GM21576 (cell line): ENCODE measurements around the gene HOXA5.

Source experiments
- ATAC-seq: cut with Tn5 transposase; IDR thresholded peaks from one replicate; pipeline ENCODE4 v1.9.1; 2021; ENCODE audit warnings: mild to moderate bottlenecking, moderate library complexity; ENCODE audit not compliant: unreplicated experiment

The HOXA5 gene

DNA sequence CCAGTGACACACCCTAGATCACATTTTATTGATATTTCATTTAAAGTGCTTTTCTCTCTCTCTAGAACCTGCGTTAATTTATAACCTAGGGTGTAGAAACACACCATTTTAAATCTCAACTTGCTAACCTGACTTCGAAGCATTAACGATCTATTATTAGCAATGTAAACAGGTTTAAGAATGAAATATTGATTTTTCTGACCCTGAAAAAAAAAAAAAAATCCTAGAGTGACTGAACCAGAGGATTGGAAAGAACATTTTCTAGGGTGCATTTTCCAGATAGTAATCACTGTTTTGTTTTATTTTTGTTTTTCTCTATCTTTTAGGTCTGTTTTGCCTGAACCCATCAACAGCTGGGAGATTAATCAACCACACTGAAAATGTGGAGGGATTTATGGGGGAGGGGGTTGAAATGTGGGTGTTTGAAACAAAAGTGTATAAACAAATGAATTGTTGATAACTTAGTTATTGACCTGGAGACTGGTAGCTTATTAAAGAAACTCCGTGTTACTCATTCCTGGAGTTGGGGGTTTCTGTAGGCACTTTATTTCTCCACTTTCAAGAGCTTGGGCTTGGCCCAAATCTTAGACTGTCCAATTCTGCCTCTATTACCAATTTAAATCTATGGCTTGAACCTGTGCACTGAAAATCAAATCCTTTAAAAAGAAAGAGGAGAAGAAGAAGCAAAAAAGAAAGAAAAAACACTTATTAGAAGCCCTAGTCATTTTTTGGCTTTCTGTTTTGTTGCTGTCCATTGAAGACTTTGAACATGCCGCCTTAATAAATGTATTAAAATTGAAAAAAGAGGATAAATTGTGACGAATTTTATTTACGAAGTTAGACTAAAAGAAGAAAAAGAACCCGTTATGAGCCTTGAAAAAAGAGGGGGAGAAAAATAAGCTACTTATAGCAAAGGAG lies 43.8 kb downstream of the HOXA5 start:
- no peak for ATAC-seq

DNA sequence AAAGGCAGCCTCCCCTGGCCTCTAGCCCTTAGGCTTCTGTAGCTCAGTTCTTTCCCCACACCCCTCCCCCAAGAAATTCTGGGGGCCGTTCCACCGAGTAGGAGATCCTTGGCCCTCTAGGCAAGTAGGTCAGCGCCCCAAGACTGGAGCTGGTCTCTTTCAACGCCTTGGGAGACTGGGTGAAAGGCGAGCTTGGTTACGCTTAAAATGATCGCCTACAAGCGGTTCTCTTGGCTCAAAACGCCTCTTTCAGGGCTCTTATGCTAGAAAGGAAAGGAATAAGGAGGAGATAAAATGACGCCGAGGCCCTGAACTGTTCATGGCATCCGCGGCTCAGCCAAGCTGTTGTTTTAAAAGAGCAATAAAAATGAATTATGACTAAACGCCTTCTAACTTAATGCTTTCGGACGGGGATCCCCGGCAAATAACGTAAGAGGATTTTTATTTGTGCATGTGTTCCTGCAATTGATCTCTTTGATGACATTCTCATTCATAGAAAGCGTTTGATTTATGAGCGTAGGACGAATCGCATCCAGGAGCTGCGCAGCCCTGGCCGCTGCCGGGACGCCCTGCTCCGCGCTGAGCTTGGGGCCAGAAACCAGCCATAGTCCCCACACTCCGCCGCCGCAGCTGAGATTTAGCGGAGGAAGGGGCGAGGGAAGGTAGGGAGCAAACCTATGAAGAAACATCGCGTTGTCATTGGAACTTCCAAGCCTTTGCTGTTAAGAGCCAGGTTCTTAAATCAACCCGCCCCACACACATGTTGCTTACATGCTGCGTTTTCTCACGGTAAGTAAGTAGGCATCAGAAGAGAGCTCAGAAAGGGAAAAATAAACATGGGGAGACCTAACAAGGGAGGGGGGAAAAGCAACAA lies 44.7 kb downstream of the HOXA5 start:
- ATAC-seq = no peak

DNA sequence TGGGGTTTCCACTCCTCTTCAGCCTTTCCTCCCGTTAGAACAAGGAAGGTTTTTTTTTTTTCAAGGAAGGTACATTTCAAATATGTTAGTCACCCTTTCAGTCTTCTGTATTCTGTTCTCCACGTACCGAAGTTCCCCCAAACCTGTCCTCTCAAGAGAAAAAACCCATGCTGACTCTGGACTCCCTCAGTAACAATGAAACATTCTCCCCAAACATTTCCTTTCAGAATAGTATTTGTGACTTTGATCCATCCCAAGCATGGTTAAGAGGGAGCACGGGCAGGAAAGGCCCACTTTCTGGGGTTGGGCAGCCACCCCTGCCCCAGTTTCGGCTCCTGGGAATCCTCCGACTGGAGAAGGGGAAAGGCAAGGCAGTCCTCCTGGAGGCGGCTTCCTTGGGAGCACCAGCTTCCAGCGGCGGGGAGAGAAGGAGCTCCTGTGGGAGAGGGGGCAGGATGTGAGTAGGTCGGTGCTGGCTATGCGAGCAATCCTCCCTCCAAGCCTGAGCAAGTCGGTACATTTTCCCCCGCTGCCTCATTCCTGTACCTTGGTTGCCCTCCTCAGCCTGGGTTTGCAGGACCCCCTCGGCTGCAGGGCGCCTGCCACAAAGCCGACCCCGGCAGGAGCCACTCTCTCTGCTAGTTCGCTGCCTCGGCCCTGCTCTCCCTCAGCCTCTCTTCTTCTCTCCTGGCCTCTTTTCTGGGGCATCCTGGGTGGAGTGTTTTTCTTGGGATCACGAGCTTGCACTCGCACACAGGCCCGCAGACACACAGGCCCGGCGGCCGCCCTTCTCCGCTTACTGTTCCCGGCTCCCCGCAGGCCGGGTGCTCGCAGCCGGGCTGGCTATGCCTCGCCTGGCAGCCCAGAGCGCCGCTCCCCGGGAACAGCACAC lies 45.5 kb downstream of the HOXA5 start:
- no peak for ATAC-seq

DNA sequence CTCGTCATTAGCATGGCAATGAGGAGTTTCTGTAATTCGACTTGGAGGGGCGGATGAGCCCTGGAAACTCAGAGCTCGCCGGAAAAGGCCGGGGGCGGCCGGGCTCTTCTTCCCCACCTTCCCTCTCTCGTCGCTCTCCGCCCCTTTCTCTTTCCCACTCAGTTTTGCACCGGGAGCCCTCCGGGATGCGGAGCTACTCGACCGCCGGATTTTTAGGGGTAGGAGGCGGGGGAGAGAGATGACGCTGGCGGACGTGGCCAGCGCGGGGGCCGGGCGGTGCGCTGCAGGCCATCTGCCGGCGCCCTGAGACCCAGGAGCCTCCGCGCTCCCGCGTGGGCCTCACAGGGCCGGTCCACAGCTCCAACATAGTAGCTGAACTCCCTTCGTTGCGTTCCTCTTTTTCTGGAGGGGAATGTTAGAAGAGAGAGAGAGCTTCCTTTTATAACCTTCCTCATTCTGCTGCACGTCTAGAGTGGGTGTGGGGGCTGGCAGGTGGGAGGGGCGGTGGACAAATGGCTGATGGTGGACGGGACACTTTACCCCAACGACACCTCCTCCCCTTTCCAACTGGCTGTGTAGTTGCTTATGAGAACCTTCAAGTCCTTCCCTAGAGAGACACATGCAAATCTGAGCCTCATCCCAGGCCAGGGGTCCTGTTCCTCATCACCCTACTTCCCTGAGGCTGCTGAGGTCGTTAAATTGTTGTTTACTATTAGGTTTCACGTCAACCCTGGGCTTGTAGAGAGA lies 46.5 kb downstream of the HOXA5 start:
- no peak for ATAC-seq

DNA sequence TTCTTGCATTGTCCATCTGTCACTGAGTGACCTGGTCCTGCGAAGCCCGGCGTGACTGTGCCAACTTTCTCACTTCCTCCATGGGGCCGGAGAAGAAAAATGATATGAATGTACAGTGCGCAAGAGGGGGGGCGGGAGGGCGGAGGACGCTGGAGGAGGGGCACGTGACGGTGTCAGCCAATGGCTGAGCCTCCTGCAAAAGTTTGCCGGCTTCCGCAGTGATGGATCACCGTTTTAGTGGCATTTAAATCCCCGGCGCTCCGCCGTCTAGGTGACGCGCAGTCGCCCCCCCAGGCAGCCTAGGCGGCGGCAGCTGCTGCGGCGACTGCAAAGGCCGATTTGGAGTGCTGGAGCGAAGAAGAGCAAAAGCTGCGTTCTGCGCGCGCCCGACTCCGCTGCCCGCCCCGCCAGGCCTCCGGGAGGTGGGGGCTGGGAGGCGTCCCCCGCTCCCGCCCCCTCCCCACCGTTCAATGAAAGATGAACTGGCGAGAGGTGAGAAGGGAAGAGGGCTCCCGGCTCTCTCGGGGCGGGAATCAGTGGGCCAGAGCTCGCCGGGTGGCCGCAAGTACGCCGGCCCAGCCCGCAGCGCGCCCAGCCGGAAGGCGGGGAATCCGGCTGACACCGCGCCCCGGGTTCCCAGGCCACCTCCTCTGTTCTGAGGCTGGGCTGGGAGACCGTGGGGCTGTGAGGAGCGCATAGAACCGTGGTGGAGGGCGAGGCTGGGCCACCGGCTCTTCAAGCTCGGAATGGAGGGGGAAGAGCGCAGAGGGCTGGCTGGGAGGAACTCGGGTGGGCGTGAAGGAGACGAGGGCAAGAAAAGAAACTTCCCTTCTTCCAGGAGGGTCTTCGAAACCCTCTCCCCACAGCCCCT lies 47.3 kb downstream of the HOXA5 start, which contains the start of gene HOXA1:
TSS of gene HOXA1 (minus strand) at position 104 of the 871 bp plus-strand sequence. CDS start at position 16, 88 bp downstream.
- peak; percentile 81 for ATAC-seq

DNA sequence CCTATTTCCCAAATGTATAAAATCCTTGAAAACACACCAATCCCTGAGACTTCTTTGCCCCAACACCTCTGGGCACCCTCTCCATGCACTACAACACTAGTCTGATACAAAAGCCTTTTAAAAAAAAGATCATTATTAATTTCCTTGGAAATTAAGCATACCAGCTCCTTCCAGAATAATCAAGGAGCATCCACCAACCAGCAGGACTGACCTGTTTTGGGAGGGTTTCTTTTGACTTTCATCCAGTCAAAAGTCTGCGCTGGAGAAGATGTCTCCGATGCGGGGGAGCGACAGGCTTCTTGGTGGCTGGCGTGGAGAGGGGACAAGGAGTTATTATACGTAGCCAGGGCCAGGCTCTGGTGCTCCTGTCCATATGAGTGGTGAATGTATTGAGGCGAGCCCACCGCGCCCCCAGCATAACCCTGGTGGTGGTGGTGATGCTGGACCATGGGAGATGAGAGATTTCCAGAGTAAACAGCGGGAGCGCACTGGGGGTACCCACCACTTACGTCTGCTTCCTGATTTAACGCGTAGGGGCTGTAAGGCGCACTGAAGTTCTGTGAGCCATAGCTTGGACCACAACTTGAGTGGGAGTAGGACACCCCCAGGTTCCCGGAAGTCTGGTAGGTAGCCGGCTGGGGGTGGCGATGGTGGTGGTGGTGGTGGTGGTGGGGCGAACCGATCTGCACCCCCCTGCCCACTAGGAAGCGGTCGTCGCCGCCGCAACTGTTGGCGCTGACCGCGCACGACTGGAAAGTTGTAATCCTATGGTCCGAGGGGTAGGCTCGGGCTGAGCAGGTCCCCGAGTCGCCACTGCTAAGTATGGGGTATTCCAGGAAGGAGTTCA lies 48.2 kb downstream of the HOXA5 start:
- peak; percentile 12 for ATAC-seq

DNA sequence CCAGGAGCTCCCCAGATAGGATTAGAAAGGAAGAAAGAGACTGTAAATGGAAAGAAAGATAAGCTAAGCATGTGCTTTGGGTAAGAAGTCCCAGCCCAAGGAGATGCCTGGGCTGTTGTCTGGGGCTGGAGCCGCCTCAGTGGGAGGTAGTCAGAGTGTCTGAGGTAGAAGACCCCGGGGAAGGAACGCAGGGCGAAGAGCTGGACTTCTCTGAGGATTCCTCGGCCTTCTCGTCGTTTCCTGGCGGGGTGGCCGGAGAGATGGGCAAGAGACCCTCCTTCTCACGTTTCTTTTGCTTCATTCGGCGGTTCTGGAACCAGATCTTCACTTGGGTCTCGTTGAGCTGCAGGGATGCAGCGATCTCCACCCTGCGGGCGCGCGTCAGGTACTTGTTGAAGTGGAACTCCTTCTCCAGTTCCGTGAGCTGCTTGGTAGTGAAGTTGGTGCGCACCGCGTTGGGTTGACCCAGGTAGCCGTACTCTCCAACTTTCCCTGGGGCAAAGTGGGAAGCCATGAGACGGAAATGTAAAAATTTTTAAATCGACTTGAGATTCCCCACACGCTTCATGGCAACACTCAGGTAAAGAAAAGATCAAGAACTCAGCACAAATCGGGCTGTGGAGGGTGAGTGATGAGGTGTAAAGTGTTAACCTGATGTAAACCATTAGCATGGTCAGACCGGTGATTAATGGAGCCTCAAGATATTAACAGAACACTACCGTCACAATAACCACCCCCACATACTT lies 49.0 kb downstream of the HOXA5 start:
- ATAC-seq = no peak

DNA sequence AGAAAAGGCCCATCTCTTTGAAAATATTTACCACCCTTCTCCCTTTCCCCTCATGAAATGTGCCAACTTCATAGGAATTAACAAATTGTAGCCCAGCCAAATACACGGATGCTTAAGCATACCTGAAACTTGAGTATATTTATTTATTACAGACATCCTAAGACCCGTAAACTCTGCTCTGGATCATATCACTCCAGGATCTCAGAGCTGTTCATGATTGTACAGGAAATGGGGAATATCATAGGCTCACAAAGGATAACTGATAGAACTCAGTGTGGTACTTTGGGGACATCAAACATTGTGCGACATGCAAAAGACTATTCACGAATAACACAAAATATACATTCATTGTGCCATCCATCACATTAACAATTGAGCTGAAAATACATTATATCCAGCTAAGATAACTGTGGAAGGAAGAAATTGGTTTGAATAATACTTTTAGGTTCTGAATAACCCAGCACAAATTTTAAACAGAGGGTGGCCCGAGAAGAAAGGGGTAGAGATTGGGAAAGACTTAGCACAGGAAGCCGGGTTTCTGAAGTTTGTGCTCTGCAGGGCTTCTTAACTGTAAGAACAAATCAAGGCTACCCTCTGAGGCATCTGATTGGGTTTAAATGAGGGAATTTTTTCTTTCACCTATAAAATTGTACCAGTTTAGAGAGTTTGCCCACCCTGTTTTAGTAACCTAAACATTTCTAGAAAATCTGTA lies 50.1 kb downstream of the HOXA5 start:
- no peak for ATAC-seq

DNA sequence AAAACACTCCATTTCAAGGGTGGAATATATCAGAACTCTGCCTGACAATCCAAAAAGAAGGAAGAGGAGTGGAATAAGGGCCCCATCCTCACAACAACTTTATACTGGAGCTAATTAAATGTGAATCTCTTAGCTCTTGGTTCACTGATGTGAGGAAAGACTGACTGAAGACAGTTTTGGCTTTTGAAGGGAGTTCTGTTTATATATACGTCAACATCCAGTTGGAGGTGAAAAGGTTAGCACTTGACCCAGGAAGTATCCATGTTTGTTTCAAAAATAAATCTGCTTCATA lies 50.7 kb downstream of the HOXA5 start:
- ATAC-seq = no peak

DNA sequence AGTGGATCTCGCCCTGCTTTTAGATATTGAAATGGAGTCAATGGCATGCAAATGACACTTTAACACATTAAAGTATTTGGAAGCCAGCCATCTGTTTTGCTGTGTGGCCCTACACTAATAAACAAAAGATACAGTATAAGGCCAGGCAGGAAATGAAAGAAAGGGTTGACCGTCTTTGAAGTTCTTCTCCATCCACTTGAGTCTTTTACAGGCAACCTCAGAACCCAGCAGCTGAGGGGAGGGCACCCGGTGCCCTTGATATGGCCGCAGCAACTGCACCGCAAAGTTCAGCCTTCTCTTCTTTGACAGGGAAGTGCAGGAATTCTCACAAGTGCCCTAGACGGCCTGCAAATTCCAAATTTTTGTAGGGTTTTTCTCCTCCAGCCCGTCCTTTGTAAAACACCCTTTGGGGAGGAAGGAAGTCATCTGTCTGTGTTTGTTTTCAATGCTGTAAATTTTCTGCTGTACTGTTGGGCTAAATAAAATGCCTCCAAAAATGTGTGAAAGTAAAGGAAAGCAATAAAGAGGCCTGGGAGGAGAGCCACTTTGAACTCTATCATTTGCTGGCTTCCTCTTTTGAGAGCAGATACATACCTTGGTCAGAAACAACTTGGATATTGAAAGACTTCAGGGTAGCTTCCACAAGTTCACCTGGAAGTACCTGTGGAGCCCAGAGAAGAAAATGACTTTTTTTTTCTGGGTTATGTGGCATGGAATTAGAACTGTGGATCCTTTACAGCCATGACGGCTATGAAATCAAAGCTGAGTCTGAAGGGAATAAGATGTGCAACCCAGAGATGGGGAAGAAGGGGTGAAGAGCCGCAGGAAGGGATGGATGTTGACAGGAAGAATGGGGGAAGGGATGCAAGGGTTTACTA lies 51.3 kb downstream of the HOXA5 start:
- ATAC-seq = no peak

DNA sequence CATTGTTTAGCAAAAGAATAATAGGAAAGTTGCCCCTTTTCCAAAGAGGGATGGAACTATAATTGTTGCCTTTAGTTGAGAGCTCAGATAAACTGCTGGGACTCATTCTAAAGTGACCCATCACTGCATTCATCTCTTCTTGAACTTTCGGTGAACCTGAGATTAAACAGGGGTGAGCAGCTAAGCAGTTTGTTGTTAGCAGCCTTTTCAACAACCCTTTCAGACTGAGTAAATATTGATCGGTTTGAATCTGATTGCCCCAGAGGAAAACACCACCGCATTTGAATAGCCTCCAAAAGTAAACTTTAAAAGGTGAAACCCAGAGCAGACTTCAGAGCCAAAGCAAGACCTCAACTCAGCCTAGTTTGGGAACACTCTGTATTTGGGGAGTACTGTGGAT lies 52.4 kb downstream of the HOXA5 start:
- ATAC-seq = no peak
